GM12874 (cell line): ENCODE results near the gene SARS2.

ENCODE experiments used
- TF ChIP-seq, protein P1 (sequence below): IDR thresholded peaks from 2 replicates; pipeline ENCODE4 v1.5.1; 2011; ENCODE audit warnings: low read depth, mild to moderate bottlenecking, control low read depth, low read length, moderate library complexity; ENCODE audit not compliant: insufficient read depth

Gene SARS2

DNA sequence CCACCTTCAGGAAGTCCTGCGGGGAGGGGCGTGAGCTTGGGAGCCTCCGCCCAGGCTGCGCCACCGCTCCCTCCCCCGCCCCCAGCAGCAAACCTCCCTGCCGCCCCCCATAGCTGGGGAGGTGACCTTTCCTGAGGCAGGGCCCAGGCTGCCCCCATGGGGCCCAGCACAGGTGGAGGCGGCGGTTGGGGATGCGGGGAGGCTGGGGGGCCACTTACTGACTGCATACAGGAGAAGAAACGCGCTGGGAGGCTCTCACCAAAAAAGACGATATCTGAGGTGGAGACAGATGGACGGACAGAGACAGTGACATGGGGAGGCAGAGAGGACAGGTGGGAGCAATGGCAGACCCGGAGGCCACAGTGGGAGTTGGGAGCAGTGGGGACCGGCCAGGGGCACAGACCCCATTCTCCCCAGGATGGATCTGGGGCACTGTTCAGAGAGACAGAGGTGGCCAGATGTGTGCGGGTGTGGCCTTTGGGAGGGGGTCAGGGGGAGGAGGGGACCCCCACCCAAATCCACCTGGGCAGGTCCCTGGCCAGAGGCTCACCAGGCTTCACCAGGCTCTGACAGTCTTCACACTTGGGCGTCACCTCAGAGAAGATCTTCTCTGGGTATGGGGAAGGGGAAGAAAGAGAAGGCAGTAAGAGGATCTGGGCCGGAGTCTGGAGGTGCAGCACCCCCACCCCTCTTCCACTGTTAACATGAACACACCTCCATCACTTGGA is 49.5 kb downstream of the SARS2 start:
- TF ChIP-seq, protein P1, sequence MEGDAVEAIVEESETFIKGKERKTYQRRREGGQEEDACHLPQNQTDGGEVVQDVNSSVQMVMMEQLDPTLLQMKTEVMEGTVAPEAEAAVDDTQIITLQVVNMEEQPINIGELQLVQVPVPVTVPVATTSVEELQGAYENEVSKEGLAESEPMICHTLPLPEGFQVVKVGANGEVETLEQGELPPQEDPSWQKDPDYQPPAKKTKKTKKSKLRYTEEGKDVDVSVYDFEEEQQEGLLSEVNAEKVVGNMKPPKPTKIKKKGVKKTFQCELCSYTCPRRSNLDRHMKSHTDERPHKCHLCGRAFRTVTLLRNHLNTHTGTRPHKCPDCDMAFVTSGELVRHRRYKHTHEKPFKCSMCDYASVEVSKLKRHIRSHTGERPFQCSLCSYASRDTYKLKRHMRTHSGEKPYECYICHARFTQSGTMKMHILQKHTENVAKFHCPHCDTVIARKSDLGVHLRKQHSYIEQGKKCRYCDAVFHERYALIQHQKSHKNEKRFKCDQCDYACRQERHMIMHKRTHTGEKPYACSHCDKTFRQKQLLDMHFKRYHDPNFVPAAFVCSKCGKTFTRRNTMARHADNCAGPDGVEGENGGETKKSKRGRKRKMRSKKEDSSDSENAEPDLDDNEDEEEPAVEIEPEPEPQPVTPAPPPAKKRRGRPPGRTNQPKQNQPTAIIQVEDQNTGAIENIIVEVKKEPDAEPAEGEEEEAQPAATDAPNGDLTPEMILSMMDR, result no peak

DNA sequence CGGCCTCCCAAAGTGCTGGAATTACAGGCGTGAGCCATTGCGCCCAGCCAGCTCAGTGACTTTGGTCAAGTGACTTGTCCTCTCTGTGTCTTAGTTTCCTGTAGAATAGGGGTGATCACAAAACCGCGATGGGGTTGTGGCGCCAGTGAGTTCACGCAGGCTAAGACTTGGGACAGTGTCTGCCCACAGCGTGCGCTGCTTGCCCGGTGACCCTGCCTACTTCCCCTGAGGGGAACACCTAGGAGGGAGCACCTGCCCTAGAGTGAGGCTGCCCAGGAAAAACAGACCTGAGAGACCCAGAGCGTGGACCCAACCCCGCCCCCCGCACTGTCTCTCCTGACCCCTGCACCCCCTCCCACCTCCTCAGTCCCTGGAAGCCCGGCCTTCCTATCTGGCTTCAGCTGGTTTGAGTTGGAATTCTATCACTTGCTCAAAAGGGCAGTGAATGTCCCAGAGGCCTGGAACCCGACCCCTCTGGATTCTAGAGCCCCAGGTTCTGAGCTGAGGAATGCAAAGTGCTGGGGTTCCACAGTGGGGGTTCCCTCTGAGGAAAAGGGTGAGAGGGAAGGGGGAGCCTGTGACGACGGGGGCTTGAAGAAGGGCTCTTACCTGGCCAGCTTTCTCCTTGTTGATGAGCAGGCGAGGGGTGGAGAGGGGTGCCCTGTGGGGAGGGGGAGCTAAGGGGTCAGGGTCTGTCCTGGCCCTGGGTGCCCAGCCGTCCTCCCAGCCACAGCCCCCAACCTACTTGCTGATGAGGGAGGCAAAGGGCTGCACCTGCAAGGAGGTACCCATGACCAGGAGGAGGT is 50.3 kb downstream of the SARS2 start:
- TF ChIP-seq, protein P1, result no peak

DNA sequence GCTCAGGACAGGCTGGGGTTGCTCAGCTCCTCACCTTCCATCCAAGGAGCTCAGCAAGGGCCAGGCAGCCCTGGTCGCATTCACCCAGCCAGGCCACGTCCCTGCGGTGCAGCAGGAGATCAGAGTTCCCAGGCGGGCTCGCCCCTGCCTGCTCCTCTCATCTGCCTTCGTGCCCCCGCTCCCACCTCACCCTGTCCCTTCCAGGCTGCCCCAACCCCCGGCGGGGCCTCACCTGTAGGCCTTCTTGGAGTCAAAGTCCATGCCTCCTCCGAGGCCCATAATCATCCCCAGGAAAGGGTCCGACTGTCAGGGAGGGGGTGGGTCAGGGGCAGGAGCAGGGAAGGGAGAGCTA is 51.2 kb downstream of the SARS2 start:
- TF ChIP-seq, protein P1, result no peak

DNA sequence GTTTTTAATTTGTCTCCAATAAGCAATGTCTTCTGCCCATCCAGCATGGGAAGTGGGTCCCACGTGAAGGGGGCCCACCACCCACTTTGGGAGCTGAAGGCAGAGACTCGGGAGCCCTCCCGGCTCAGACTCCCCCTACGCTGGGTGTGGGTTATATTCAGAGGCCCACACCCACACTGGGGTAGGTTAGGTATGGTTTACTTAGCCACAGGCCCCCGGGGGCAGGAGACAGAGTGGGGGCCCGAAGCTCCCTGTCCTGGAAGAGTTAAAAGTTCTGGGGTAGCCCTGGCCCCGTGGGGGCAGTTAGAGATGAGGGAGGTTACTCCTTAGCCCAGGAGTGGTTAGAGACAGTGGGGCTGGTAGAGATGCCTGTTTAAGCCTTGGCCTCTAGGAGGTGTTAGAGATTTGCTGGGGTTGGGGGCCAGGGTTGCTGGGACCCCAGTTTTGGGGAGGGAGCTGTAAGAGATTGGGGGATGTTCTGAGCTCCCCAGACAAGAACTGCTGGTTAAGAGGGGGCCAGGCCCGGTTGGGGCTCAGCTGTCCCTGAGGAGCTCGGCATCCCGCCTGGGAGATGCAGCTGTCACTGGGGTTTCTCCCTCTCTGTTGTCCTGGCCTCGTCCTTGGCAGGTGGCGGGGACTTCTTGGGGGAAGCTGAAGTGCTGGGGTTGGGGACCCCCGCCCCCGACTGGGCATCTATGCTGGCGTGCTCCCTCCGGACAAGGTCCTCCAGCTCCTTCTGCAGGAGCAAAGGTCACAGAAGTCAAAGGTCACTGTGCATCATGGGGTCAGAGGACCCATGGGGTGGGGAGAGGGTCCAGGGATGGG is 51.8 kb downstream of the SARS2 start:
- TF ChIP-seq, protein P1, result peak; percentile 16; the same call in 1 of the 2 replicates

DNA sequence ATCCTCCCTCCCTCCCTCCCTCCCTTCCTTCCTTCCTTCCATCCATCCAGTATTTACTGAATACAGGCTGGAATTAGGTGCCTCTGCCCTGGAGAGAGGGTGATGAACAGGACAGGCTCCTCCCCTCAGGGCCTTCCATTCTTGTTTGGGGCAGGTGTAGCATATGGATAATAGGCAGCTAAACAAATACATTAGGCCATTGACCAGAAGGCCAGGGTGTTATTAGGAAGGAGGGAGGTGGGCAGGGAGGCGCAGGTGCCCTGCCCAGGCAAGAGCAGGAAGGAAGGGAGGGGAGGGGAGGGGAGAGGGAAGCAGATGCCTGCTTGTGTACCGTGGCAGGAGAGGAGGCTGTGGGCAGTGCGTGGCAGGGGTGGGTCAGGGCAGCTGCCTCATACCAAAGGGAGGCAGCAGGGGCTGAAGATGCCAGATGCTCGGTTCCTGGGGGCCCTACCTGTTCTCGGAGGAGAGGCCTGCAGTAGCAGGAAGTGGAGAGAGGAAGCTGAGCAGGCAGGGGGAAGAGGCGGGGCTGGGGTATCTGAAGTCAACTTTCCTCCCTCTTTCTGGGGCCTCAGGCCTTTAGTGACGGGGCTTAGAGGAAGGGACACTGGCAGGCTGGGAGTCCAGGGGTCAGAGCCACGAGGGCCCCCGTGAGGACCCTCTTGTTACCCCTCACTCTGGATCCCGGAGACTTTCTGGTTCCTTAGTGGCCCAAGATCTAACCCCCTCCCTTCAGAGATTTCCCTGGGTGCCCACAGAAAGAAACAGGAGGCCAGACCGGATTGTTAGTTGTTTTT is 52.6 kb downstream of the SARS2 start, which contains the start of gene RINL:
TSS of gene RINL (minus strand) at position 495 of the 794 bp plus-strand sequence. CDS start 1,533 bp downstream, outside the sequence.
- TF ChIP-seq, protein P1, result no peak

DNA sequence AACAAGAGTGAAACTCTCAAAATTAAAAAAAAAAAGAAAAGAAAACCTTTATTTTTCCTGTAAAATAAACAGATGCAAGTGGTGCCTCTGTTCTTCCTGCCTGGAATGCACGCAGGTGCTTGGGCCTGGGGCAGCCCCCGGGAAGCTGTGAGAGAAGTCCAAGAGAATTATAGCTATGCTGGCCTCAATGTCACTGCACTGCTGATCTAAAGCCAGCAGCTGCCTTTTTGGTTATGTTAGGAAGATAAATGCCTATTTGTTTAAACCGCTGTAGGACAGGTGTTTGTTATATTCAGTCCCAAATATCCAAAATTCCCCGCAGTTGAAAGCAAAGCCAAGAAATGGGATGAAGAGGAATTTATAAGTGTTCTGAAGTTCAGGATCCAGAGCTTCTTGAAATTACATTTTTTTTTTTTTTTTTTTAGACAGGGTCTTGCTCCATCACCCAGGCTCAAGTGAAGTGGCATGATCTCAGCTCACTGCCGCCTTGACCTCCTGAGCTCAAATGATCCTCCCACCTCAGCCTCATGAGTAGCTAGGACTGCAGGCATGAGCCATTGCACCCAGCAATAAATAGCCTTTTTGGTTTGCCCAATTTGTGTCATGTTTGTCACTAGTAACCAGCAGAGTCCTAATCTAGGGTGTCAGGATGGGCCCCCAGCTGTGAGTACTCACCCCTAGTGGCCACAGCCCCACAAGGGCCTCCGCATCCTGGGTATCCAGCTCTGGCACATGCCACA is 54.7 kb downstream of the SARS2 start:
- TF ChIP-seq, protein P1, result no peak; the same call in 1 of the 2 replicates
